H9 (cell line): ENCODE data around the gene SHE. TPM values are rescaled to one million over a fixed set of nuclear protein-coding genes. Genes with fewer than 3 reads are reported as not detected.

ENCODE experiments used
- DNase-seq: peaks from one replicate; pipeline ENCODE4 v3.0.0-alpha.2; 2017
- H2AFZ ChIP-seq: one replicate; pipeline ENCODE4 v1.6.1; 2013; ENCODE audit warnings: mild to moderate bottlenecking, low read length, control low read depth, moderate library complexity
- H2AK5ac ChIP-seq: 2 replicates; pipeline ENCODE4 v1.6.1; 2013; ENCODE audit warnings: low read length, control low read depth, mixed read lengths; ENCODE audit not compliant: insufficient read length
- H2BK120ac ChIP-seq: one replicate; pipeline ENCODE4 v1.6.1; 2013; ENCODE audit warnings: low read depth, mild to moderate bottlenecking, low read length, control low read depth, inconsistent platforms; ENCODE audit not compliant: poor library complexity, severe bottlenecking
- H2BK12ac ChIP-seq: 2 replicates; pipeline ENCODE4 v1.6.1; 2013; ENCODE audit warnings: low read length, control low read depth, mixed read lengths, low read depth; ENCODE audit not compliant: insufficient read length
- H2BK15ac ChIP-seq: 2 replicates; pipeline ENCODE4 v1.6.1; 2013; ENCODE audit warnings: low read depth, low read length, control low read depth
- H2BK20ac ChIP-seq: one replicate; pipeline ENCODE4 v1.6.1; 2013; ENCODE audit warnings: low read depth, mild to moderate bottlenecking, low read length, control low read depth, inconsistent platforms; ENCODE audit not compliant: poor library complexity, severe bottlenecking
- H2BK5ac ChIP-seq: 2 replicates; pipeline ENCODE4 v1.6.1; 2013; ENCODE audit warnings: low read length, control low read depth, mixed read lengths; ENCODE audit not compliant: insufficient read length
- H3K14ac ChIP-seq: 2 replicates; pipeline ENCODE4 v1.6.1; 2013; ENCODE audit warnings: low read length, control low read depth; ENCODE audit not compliant: insufficient read depth
- H3K18ac ChIP-seq: 2 replicates; pipeline ENCODE4 v1.6.1; 2013; ENCODE audit warnings: low read depth, mild to moderate bottlenecking, mixed read lengths, low read length, control low read depth; ENCODE audit not compliant: insufficient read length
- H3K23ac ChIP-seq: 2 replicates; pipeline ENCODE4 v1.6.1; 2013; ENCODE audit warnings: low read length, control low read depth, mixed read lengths, low read depth; ENCODE audit not compliant: insufficient read length
- H3K23me2 ChIP-seq: 2 replicates; pipeline ENCODE4 v1.6.1; 2013; ENCODE audit warnings: low read depth, mild to moderate bottlenecking, mixed read lengths, low read length, control low read depth; ENCODE audit not compliant: insufficient read length, poor library complexity, severe bottlenecking
- H3K27ac ChIP-seq: 2 replicates; pipeline ENCODE4 v1.5.1; 2013; ENCODE audit warnings: low read length, control low read depth, mixed read lengths, low read depth; ENCODE audit not compliant: insufficient read length
- H3K27me3 ChIP-seq: 2 replicates; pipeline ENCODE4 v1.6.1; 2013; ENCODE audit warnings: low read length, control low read depth, inconsistent platforms; ENCODE audit not compliant: insufficient read depth
- H3K4ac ChIP-seq: 2 replicates; pipeline ENCODE4 v1.6.1; 2013; ENCODE audit warnings: low read depth, mild to moderate bottlenecking, control low read depth, inconsistent platforms, low read length, moderate library complexity
- H3K4me1 ChIP-seq: 2 replicates; pipeline ENCODE4 v1.6.1; 2013; ENCODE audit warnings: low read length, control low read depth, inconsistent platforms; ENCODE audit not compliant: insufficient read depth
- H3K4me2 ChIP-seq: 2 replicates; pipeline ENCODE4 v1.6.1; 2013; ENCODE audit warnings: low read length, control low read depth, mixed read lengths; ENCODE audit not compliant: insufficient read length, insufficient read depth
- H3K56ac ChIP-seq: 2 replicates; pipeline ENCODE4 v1.6.1; 2013; ENCODE audit warnings: low read depth, mild to moderate bottlenecking, mixed read lengths, low read length, control low read depth; ENCODE audit not compliant: insufficient read length
- H3K79me1 ChIP-seq: 2 replicates; pipeline ENCODE4 v1.6.1; 2013; ENCODE audit warnings: low read depth, mild to moderate bottlenecking, moderate library complexity, low read length, control low read depth, inconsistent platforms; ENCODE audit not compliant: insufficient read depth, poor library complexity, severe bottlenecking
- H3K79me2 ChIP-seq: 2 replicates; pipeline ENCODE4 v1.6.1; 2013; ENCODE audit warnings: low read length, control low read depth, inconsistent platforms; ENCODE audit not compliant: insufficient read depth
- H3K9ac ChIP-seq: 2 replicates; pipeline ENCODE4 v1.6.1; 2013; ENCODE audit warnings: low read length, control low read depth, mixed read lengths; ENCODE audit not compliant: insufficient read length; ENCODE audit errors: extremely low read depth
- H3K9me3 ChIP-seq: one replicate; pipeline ENCODE4 v1.6.1; 2013; ENCODE audit warnings: low read depth, low read length, inconsistent platforms; ENCODE audit not compliant: control insufficient read depth
- H3T11ph ChIP-seq: one replicate; pipeline ENCODE4 v1.6.1; 2013; ENCODE audit warnings: mild to moderate bottlenecking, low read length, control low read depth, inconsistent platforms
- H4K20me1 ChIP-seq: one replicate; pipeline ENCODE4 v1.6.1; 2013; ENCODE audit not compliant: control insufficient read depth, insufficient read length, insufficient read depth
- H4K5ac ChIP-seq: 2 replicates; pipeline ENCODE4 v1.6.1; 2013; ENCODE audit warnings: low read depth, mild to moderate bottlenecking, mixed read lengths, low read length, control low read depth; ENCODE audit not compliant: insufficient read length
- H4K8ac ChIP-seq: replicated peaks from 2 replicates; pipeline ENCODE4 v1.6.1; 2013; ENCODE audit warnings: low read length, control low read depth, mixed read lengths, low read depth; ENCODE audit not compliant: insufficient read length
- H4K91ac ChIP-seq: 2 replicates; pipeline ENCODE4 v1.6.1; 2013; ENCODE audit warnings: low read depth, mild to moderate bottlenecking, moderate library complexity, mixed read lengths, low read length, control low read depth; ENCODE audit not compliant: insufficient read length
- H3K27ac Mint-ChIP-seq, 3 experiments: 2 replicates in 2 of 3; 3 replicates in 1 of 3; pipeline ENCODE4 v1.8.0; 2020 to 2021; ENCODE audit warnings: mixed read lengths in 3 of 3, mild to moderate bottlenecking in 1 of 3, moderate library complexity in 1 of 3
- H3K27me3 Mint-ChIP-seq: 2 replicates; pipeline ENCODE4 v1.8.0; 2021; ENCODE audit warnings: low read depth, mild to moderate bottlenecking, moderate library complexity, mixed read lengths
- H3K36me3 Mint-ChIP-seq, 3 experiments: 2 replicates in 2 of 3; 3 replicates in 1 of 3; pipeline ENCODE4 v1.8.0; 2020 to 2021; ENCODE audit warnings: low read depth in 3 of 3, mixed read lengths in 3 of 3; ENCODE audit not compliant: insufficient read depth in 1 of 3
- H3K4me1 Mint-ChIP-seq, 2 experiments: 2 replicates each; pipeline ENCODE4 v1.8.0; 2020; ENCODE audit warnings: mixed read lengths in 2 of 2
- H3K4me3 Mint-ChIP-seq, 2 experiments: 2 replicates in 1 of 2; 3 replicates in 1 of 2; pipeline ENCODE4 v1.8.0; 2020 to 2021; ENCODE audit warnings: mild to moderate bottlenecking in 2 of 2, mixed read lengths in 2 of 2, moderate library complexity in 1 of 2
- H3K9me3 Mint-ChIP-seq, 2 experiments: 2 replicates in 1 of 2; 3 replicates in 1 of 2; pipeline ENCODE4 v1.8.0; 2020; ENCODE audit warnings: mild to moderate bottlenecking in 2 of 2, mixed read lengths in 2 of 2, moderate library complexity in 1 of 2
- WGBS: extraction: QIAGEN DNeasy Blood & Tissue Kit; methylation state at CpG from one replicate; pipeline ENCODE4 v1.1.7; 2013; ENCODE audit warnings: missing lambda C conversion rate, low lambda C conversion rate, mixed read lengths; ENCODE audit not compliant: insufficient read length; ENCODE audit errors: extremely low coverage; 5-methylcytosine and 5-hydroxymethylcytosine counted together
- total RNA-seq: library from RNA; stranded (reverse); gene quantifications from 2 replicates; pipeline ENCODE4 v1.2.1, GENCODE V29; 2021
- TF ChIP-seq, protein P1 (sequence below): fragments of 200-600 bp; sonication (generic); conservative IDR thresholded peaks from 3 replicates; pipeline ENCODE4 v1.8.0; 2021; ENCODE audit warnings: antibody characterized with exemption, mild to moderate bottlenecking

SHE gene
- total RNA-seq, 1 experiment from 2014 or later: 0.48 TPM

GRCh38 chr1:154517661-154518060 is 15.4 kb upstream of the SHE start:
- no peak overlapping the region for H3K18ac ChIP-seq
- no peak overlapping the region for H3K4me2 ChIP-seq
- WGBS: no CpG with 5 or more reads among the region's 11 CpGs
- no peak overlapping the region; a peak in 1 of 7 replicates for H3K27ac Mint-ChIP-seq
- no peaks in the 10 kb centered on the region for H4K20me1 ChIP-seq
- H3K27me3 Mint-ChIP-seq: peaks cover 14% of the 10 kb centered on the region
- no peak overlapping the region for H3K56ac ChIP-seq
- no peak overlapping the region for H2AFZ ChIP-seq
- H3K14ac ChIP-seq: no peak overlapping the region
- H3K23ac ChIP-seq: no peak overlapping the region
- no peak overlapping the region for H3K4me3 Mint-ChIP-seq
- H4K91ac ChIP-seq: no peak overlapping the region
- H3T11ph ChIP-seq: no peak overlapping the region
- H3K9ac ChIP-seq: no peak overlapping the region
- H3K79me1 ChIP-seq: no peaks in the 10 kb centered on the region
- no peak overlapping the region for H3K4ac ChIP-seq
- no peak overlapping the region for H2BK12ac ChIP-seq
- H2BK5ac ChIP-seq: no peak overlapping the region
- no peaks in the 10 kb centered on the region for H3K23me2 ChIP-seq
- TF ChIP-seq, protein P1, sequence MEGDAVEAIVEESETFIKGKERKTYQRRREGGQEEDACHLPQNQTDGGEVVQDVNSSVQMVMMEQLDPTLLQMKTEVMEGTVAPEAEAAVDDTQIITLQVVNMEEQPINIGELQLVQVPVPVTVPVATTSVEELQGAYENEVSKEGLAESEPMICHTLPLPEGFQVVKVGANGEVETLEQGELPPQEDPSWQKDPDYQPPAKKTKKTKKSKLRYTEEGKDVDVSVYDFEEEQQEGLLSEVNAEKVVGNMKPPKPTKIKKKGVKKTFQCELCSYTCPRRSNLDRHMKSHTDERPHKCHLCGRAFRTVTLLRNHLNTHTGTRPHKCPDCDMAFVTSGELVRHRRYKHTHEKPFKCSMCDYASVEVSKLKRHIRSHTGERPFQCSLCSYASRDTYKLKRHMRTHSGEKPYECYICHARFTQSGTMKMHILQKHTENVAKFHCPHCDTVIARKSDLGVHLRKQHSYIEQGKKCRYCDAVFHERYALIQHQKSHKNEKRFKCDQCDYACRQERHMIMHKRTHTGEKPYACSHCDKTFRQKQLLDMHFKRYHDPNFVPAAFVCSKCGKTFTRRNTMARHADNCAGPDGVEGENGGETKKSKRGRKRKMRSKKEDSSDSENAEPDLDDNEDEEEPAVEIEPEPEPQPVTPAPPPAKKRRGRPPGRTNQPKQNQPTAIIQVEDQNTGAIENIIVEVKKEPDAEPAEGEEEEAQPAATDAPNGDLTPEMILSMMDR: no peak
- no peaks in the 10 kb centered on the region for H3K27me3 ChIP-seq
- H2BK120ac ChIP-seq: no peak overlapping the region
- no peak overlapping the region for H2BK15ac ChIP-seq
- H3K9me3 ChIP-seq: no peaks in the 10 kb centered on the region
- H3K27ac ChIP-seq: no peak overlapping the region
- no peak overlapping the region for H4K5ac ChIP-seq
- no peak for DNase-seq
- H3K4me1 Mint-ChIP-seq: 0 out of 4 replicates have a peak, but pooled peaks cover 0 to 3% of the 10 kb centered on the region in 2 experiments
- no peaks in the 10 kb centered on the region for H3K9me3 Mint-ChIP-seq
- H3K36me3 Mint-ChIP-seq: no peaks in the 10 kb centered on the region
- H2AK5ac ChIP-seq: no peak overlapping the region
- H3K79me2 ChIP-seq: no peaks in the 10 kb centered on the region
- H3K4me1 ChIP-seq: no peaks in the 10 kb centered on the region
- H2BK20ac ChIP-seq: no peak overlapping the region
- no peak overlapping the region for H4K8ac ChIP-seq
